GM06990 (cell line): Measurements from ENCODE around the gene CAMTA1.

Source experiments
- DNase-seq: peaks from one replicate; pipeline ENCODE4 v3.0.0-alpha.2; 2011; ENCODE audit not compliant: insufficient read length; ENCODE audit errors: extremely low read depth
- H3K27me3 ChIP-seq: replicated peaks from 2 replicates; pipeline ENCODE4 v1.6.0; 2011; ENCODE audit warnings: low read length; ENCODE audit not compliant: control insufficient read depth, insufficient read depth
- H3K36me3 ChIP-seq: 2 replicates; pipeline ENCODE4 v1.5.1; 2011; ENCODE audit warnings: low read length; ENCODE audit not compliant: control insufficient read depth, insufficient read depth
- H3K4me3 ChIP-seq: replicated peaks from 2 replicates; pipeline ENCODE4 v1.5.1; 2011; ENCODE audit warnings: low read depth, mild to moderate bottlenecking, control low read depth, low read length
- CTCF ChIP-seq: IDR thresholded peaks from 2 replicates; pipeline ENCODE4 v1.5.1; 2011; ENCODE audit warnings: low read length, control low read depth, mild to moderate bottlenecking, inconsistent platforms; ENCODE audit not compliant: insufficient read depth, poor library complexity, severe bottlenecking

The CAMTA1 gene

GRCh38 chr1:7437036-7437435 is 651.8 kb downstream of the CAMTA1 start:
- TF ChIP-seq CTCF = no peak
- H3K27me3 ChIP-seq = no peaks in the 10 kb centered on the region
- no peak for DNase-seq
- no peak overlapping the region for H3K4me3 ChIP-seq
- H3K36me3 ChIP-seq = no peaks in the 10 kb centered on the region

DNA sequence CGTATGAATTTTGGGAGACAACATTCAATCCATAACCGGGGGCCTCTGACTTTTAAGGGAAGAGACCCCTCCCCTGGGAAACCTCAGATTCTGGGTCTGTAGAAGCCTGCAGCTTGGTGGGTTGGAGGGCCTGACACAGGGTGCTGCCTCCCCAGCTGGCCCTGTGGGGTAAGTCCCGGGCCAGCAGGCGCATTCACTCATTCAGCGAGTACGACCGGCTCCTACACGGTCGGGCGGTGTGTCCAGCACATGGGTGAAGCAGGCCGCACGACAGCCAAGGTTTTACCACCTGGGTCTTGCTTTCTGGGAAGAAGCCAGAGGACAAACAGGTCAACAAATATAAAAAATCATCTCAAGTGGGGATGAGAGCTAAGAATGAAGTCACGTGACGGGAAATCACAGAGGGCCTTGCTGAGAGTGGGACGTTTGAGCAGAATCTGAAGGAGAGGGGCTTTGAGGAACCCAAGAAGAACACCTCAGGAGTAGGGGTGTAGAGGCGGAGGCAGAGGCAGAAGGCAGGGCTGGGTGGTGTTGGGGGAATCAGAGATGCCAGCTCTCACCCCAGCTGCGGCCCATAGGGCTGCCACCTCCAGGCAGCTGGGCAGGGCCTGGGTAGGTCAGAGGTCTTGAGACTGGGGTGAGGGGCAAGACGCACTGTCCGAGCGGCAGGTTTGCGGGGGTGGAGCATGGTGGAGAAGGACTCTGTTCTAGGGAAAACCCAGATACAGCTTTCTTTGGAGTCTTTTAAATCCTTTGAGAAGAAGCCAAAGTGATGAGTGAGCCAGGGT is 652.5 kb downstream of the CAMTA1 start:
- H3K27me3 ChIP-seq = no peaks in the 10 kb centered on the region

DNA sequence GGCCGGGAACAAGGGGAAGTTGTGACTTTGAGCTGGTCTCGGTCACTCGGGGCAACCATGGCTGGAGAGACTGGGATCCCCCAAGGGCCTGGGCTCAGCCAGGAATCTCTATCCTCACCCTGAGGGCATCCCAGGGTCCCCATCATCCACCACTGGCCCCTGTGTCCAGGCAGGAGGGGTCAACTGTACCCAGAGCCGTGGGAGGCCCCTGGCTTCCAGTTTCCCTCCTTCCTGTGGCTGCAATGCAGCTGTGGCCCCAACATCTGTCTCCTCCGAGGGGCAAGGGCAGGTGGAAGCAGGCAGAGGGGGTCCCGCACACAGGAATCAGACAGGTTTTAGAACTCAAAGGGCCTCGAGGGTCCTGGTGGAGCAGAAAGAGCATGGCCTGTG is 653.1 kb downstream of the CAMTA1 start:
- TF ChIP-seq CTCF = no peak
- no peak overlapping the region for H3K4me3 ChIP-seq
- DNase-seq = no peak
- H3K27me3 ChIP-seq = no peaks in the 10 kb centered on the region
- H3K36me3 ChIP-seq = no peaks in the 10 kb centered on the region

More for the DNA sequence above, 652.5 kb downstream of the CAMTA1 start:
- no peak for DNase-seq
- no peak overlapping the region for H3K4me3 ChIP-seq
- no peak for TF ChIP-seq CTCF
- H3K36me3 ChIP-seq = no peaks in the 10 kb centered on the region

DNA sequence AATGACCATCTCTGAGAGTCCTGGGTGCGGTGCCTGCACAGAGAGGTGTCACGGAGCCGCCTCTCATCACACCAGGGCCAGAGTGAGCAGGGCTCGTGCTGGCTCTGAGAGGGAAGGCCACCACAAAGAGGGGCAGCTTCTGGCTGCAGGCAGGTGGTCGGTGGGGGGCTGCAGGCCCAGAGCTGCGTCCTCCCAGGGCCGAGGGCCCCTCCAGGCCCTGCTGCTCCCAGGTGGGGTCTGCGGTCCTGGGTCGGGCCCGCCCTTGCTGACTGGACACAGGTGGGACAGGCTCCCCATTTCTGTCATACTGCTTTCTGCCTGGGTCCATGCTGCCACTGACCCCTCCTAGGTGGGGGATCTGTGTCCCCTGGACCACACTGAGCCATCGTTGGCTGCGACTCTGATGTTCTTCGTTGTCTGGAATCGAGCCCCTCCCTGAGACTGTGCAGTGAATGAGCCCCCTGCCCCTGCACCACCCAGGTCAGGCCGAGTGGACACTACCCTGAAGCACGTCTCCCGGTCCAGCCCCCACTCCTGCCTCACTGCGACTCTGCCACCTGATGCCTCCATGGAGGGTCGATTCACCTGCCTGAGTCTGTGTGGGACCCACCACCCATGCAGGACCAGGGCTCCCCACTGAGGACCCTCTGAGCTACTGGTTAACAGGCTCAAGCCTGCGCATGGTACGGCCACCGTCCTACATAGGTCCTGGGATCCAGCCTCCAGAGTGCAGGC is 653.8 kb downstream of the CAMTA1 start:
- TF ChIP-seq CTCF = no peak
- H3K36me3 ChIP-seq = no peaks in the 10 kb centered on the region
- H3K27me3 ChIP-seq = no peaks in the 10 kb centered on the region
- no peak overlapping the region for H3K4me3 ChIP-seq
- DNase-seq = no peak

- no peak for TF ChIP-seq CTCF
- no peak for DNase-seq
- no peak overlapping the region for H3K4me3 ChIP-seq
- no peaks in the 10 kb centered on the region for H3K36me3 ChIP-seq
- no peaks in the 10 kb centered on the region for H3K27me3 ChIP-seq
Observed at GRCh38 chr1:7440154-7440553, 654.9 kb downstream of the CAMTA1 start.
